ENCODE measurements around the gene RANBP3. TPM values are rescaled to one million over a fixed set of nuclear protein-coding genes. Genes with fewer than 3 reads are reported as not detected.
"Not testable (repeated sequence)": the region's sequence is repeated elsewhere in the genome, so short reads cannot be mapped to it uniquely, and the experiment has no call there.

RANBP3 gene
- polyA plus RNA-seq, 1 of the 3 experiments (the other 2 are of a cell fraction): 84.0 TPM

GRCh38 chr19:5874496-5874895 lies 103.4 kb downstream of the RANBP3 start:
- H3F3A ChIP-seq (replicated peaks; ENCODE audit: insufficient read depth); H3K4me2 ChIP-seq; H3K4me3 ChIP-seq (ENCODE audit: low read depth in 2 of 2, low read length in 1 of 2); H2AFZ ChIP-seq (ENCODE audit: low read depth); H3K27me3 ChIP-seq (ENCODE audit: insufficient read depth); H3K79me2 ChIP-seq (ENCODE audit: insufficient read depth); CTCF ChIA-PET; H3K27ac ChIP-seq (ENCODE audit: low read depth in 2 of 2, low read length in 1 of 2); H3K9me2 ChIP-seq; H3K4me1 ChIP-seq (ENCODE audit: control insufficient read depth in 1 of 2, insufficient read depth in 2 of 2, low read depth in 1 of 2, low read length in 1 of 2); DNase-seq; H4K20me1 ChIP-seq (ENCODE audit: insufficient read depth); POLR2A ChIA-PET; H3K9me3 ChIP-seq; H3K36me3 ChIP-seq (replicated peaks in 1 of 2; ENCODE audit: control insufficient read depth in 1 of 2, insufficient read depth in 2 of 2, low read length in 1 of 2); H3K9ac ChIP-seq: not testable (repeated sequence)
- WGBS (ENCODE audit: low lambda C conversion rate): 66% methylated on average over 7 of the region's 7 CpGs

GRCh38 chr19:5873617-5874199 lies 104.2 kb downstream of the RANBP3 start:
- H3K9ac ChIP-seq: no peak overlapping the region
- no peak overlapping the region for H3K4me3 ChIP-seq (ENCODE audit: low read depth in 2 of 2, low read length in 1 of 2)
- no peaks in the 10 kb centered on the region for H3F3A ChIP-seq (replicated peaks; ENCODE audit: insufficient read depth)
- H3K4me1 ChIP-seq (ENCODE audit: control insufficient read depth in 1 of 2, insufficient read depth in 2 of 2, low read depth in 1 of 2, low read length in 1 of 2): peaks cover 0 to 6% of the 10 kb centered on the region in 2 experiments; a peak in 1 of 4 replicates
- DNase-seq: peak; percentile 10
- no peaks in the 10 kb centered on the region for H3K79me2 ChIP-seq (ENCODE audit: insufficient read depth)
- no peaks in the 10 kb centered on the region; the same call in 1 of the 2 replicates for H3K27me3 ChIP-seq (ENCODE audit: insufficient read depth)
- 88% methylated on average over 7 of the region's 12 CpGs for WGBS (ENCODE audit: low lambda C conversion rate)
- ChIA-PET CTCF (no interaction called here), POLR2A (no interaction called here)
- no peaks in the 10 kb centered on the region for H3K9me2 ChIP-seq
- TF ChIP-seq, protein P1, sequence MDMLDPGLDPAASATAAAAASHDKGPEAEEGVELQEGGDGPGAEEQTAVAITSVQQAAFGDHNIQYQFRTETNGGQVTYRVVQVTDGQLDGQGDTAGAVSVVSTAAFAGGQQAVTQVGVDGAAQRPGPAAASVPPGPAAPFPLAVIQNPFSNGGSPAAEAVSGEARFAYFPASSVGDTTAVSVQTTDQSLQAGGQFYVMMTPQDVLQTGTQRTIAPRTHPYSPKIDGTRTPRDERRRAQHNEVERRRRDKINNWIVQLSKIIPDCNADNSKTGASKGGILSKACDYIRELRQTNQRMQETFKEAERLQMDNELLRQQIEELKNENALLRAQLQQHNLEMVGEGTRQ (IDR thresholded peaks at IDR 0.05; ENCODE audit: borderline replicate concordance, low read depth, low read length): no peak
- TF ChIP-seq NFIC (IDR thresholded peaks at IDR 0.05; ENCODE audit: borderline replicate concordance) (no peak), SIN3A (IDR thresholded peaks at IDR 0.05; ENCODE audit: borderline replicate concordance, low read depth, low read length) (no peak), SMC3 (IDR thresholded peaks at IDR 0.05; ENCODE audit: low read depth, low read length) (no peak), FOSL2 (IDR thresholded peaks at IDR 0.05; ENCODE audit: borderline replicate concordance, low read depth) (no peak), MEF2A (IDR thresholded peaks at IDR 0.05; ENCODE audit: borderline replicate concordance, low read depth) (no peak), GATA2 (CRISPR knock-in tag; IDR thresholded peaks at IDR 0.05) (no peak)
- TF ChIP-seq, protein P2, sequence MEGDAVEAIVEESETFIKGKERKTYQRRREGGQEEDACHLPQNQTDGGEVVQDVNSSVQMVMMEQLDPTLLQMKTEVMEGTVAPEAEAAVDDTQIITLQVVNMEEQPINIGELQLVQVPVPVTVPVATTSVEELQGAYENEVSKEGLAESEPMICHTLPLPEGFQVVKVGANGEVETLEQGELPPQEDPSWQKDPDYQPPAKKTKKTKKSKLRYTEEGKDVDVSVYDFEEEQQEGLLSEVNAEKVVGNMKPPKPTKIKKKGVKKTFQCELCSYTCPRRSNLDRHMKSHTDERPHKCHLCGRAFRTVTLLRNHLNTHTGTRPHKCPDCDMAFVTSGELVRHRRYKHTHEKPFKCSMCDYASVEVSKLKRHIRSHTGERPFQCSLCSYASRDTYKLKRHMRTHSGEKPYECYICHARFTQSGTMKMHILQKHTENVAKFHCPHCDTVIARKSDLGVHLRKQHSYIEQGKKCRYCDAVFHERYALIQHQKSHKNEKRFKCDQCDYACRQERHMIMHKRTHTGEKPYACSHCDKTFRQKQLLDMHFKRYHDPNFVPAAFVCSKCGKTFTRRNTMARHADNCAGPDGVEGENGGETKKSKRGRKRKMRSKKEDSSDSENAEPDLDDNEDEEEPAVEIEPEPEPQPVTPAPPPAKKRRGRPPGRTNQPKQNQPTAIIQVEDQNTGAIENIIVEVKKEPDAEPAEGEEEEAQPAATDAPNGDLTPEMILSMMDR (IDR thresholded peaks at IDR 0.05): no peak
- no peak overlapping the region for H3K4me2 ChIP-seq
- H2AFZ ChIP-seq (ENCODE audit: low read depth): no peak overlapping the region
- H3K27ac ChIP-seq (ENCODE audit: low read depth in 2 of 2, low read length in 1 of 2): no peak overlapping the region
- H3K9me3 ChIP-seq: no peaks in the 10 kb centered on the region
- H3K36me3 ChIP-seq (replicated peaks in 1 of 2; ENCODE audit: control insufficient read depth in 1 of 2, insufficient read depth in 2 of 2, low read length in 1 of 2): no peaks in the 10 kb centered on the region
- H4K20me1 ChIP-seq (ENCODE audit: insufficient read depth): no peaks in the 10 kb centered on the region

- no peaks in the 10 kb centered on the region for H3K9me2 ChIP-seq
- H3K79me2 ChIP-seq (ENCODE audit: insufficient read depth): no peaks in the 10 kb centered on the region
- DNase-seq: peak; percentile 8
- H3K9ac ChIP-seq: no peak overlapping the region
- TF ChIP-seq CHD2 (IDR thresholded peaks at IDR 0.05; ENCODE audit: low read length, partially characterized antibody) (no peak), RAD21 (IDR thresholded peaks at IDR 0.05; ENCODE audit: low read length) (no peak), NFIC (IDR thresholded peaks at IDR 0.05; ENCODE audit: borderline replicate concordance) (no peak), FOXM1 (IDR thresholded peaks at IDR 0.05; ENCODE audit: low read depth) (no peak), RFX5 (IDR thresholded peaks at IDR 0.05; ENCODE audit: low read length) (no peak), POLR2AphosphoS5 (IDR thresholded peaks at IDR 0.05; ENCODE audit: low read depth, low read length) (no peak), SMC3 (IDR thresholded peaks at IDR 0.05; ENCODE audit: low read depth, low read length) (no peak)
- H3K36me3 ChIP-seq (replicated peaks in 1 of 2; ENCODE audit: control insufficient read depth in 1 of 2, insufficient read depth in 2 of 2, low read length in 1 of 2): no peaks in the 10 kb centered on the region
- WGBS (ENCODE audit: low lambda C conversion rate): 66% methylated on average over 12 of the region's 12 CpGs
- H3K27ac ChIP-seq (ENCODE audit: low read depth in 2 of 2, low read length in 1 of 2): no peak overlapping the region
- no peaks in the 10 kb centered on the region for H3K9me3 ChIP-seq
- H3K4me3 ChIP-seq (ENCODE audit: low read depth in 2 of 2, low read length in 1 of 2): no peak overlapping the region
- H2AFZ ChIP-seq (ENCODE audit: low read depth): no peak overlapping the region
- H3K27me3 ChIP-seq (ENCODE audit: insufficient read depth): no peaks in the 10 kb centered on the region
- H3K4me2 ChIP-seq: no peak overlapping the region
- H3K4me1 ChIP-seq (ENCODE audit: control insufficient read depth in 1 of 2, insufficient read depth in 2 of 2, low read depth in 1 of 2, low read length in 1 of 2): no peaks in the 10 kb centered on the region
- ChIA-PET POLR2A (no interaction called here), CTCF (interaction anchor here (2.2 kb wide), 1 partner anchor 67 kb away, joined by 8 read pairs; no protein-coding TSS in a partner anchor)
- no peaks in the 10 kb centered on the region for H4K20me1 ChIP-seq (ENCODE audit: insufficient read depth)
- no peaks in the 10 kb centered on the region for H3F3A ChIP-seq (replicated peaks; ENCODE audit: insufficient read depth)
Measured at GRCh38 chr19:5870986-5871394, 107.0 kb downstream of the RANBP3 start.
